Pancreas (tissue), 10 donors: ENCODE results near the gene FOXC2. TPM values are rescaled to one million over a fixed set of nuclear protein-coding genes. Genes with fewer than 3 reads are reported as not detected.

Experiments used
- ATAC-seq, 4 donors: fragments of 200-7000 bp; cut with Tn5 transposase; one replicate each; pipeline versions ENCODE4 v1.8.0 to v1.9.1; 2020; ENCODE audit warnings: mild to moderate bottlenecking in 4 of 4, moderate library complexity in 4 of 4
- DNase-seq, 6 donors: peaks; one replicate each; pipeline ENCODE4 v3.0.0-alpha.2; 2020
- FAIRE-seq: peaks from 2 replicates; lab custom pipeline; 2012; peaks lifted over from hg19 to GRCh38; lab: Jason Lieb, UNC
- H3K27ac ChIP-seq, 4 donors: fragments of 200-600 bp; sonication (generic); 1 replicate in 3 of 4; 2 replicates in 1 of 4; pipeline versions ENCODE4 v1.5.0 to v1.8.0; 2020
- H3K27me3 ChIP-seq, 4 donors: fragments of 200-600 bp; one replicate each; pipeline ENCODE4 v1.8.0; 2021
- H3K36me3 ChIP-seq, 3 donors: fragments of 200-600 bp; sonication (generic) in 1 of 3; one replicate each; pipeline versions ENCODE4 v1.5.0 to v1.8.0; 2020 to 2021
- H3K4me1 ChIP-seq, 3 donors: fragments of 200-600 bp; one replicate each; pipeline ENCODE4 v1.8.0; 2021
- H3K4me3 ChIP-seq, 4 donors: fragments of 200-600 bp; sonication (generic) in 2 of 4; one replicate each; pipeline versions ENCODE4 v1.5.0 to v1.8.0; 2020 to 2021
- H3K9me3 ChIP-seq, 4 donors: fragments of 200-600 bp; one replicate each; pipeline ENCODE4 v1.8.0; 2021
- CTCF ChIP-seq, 4 donors: fragments of 200-600 bp; sonication (generic) in 3 of 4; IDR thresholded peaks; one replicate each; pipeline versions ENCODE4 v1.5.0 to v1.8.0; 2021; ENCODE audit warnings: antibody characterized with exemption in 4 of 4
- WGBS, 2 donors: extraction: QIAGEN DNeasy Blood & Tissue Kit; methylation state at CpG; one replicate each; pipeline ENCODE4 v1.1.7; 2013; 5-methylcytosine and 5-hydroxymethylcytosine counted together
- intact Hi-C, 3 donors: fragments of 100-400 bp; cut with DNase I; formaldehyde crosslinking; loops; one replicate each; pipeline versions ENCODE4 v1.11.1 to v1.14.2; 2022
- polyA plus RNA-seq, 2 donors: library from polyadenylated mRNA; stranded (reverse); fragments of 200-250 nt; gene quantifications; one replicate each; pipeline ENCODE4 v1.2.3, GENCODE V29; 2013
- total RNA-seq, 6 donors: library from RNA; stranded (reverse); fragmentation: NEBNext Ultra II Directional in 4 of 6; extraction: Animal tissue kit (Norgen Biotek cat#: 25700) in 4 of 6; gene quantifications; one replicate each; pipeline versions ENCODE4 v1.2.1 to v1.2.4, GENCODE V29; 2021 to 2023
- donor health status: healthy with polysubstance abuse.
- donor health status: DM: no; HTN: no; CAD: no; lungs with moderate emphysema.
- donor health status: DM: no; HTN: no; CAD: no.
- donor health status: control.
- donor health status: control.
- donor health status: Bipolar disorder and iron deficiency.
- donor health status: DM: yes; HTN: yes; CAD: no.
- donor health status: DM: no; HTN: no; CAD: no.
- donor health status: DM: no; HTN: no; CAD: no.
- donor health status: DM: yes; HTN: yes; CAD: no.

FOXC2 gene
- total and polyA plus RNA-seq, 8 donors: 0.06 to 0.23 (median 0.17) TPM; not detected in 3

GRCh38 chr16:86581458-86581857 is 14.8 kb downstream of the FOXC2 start:
- FAIRE-seq: no peak
- no peak for TF ChIP-seq CTCF (IDR thresholded peaks at IDR 0.05)

DNA sequence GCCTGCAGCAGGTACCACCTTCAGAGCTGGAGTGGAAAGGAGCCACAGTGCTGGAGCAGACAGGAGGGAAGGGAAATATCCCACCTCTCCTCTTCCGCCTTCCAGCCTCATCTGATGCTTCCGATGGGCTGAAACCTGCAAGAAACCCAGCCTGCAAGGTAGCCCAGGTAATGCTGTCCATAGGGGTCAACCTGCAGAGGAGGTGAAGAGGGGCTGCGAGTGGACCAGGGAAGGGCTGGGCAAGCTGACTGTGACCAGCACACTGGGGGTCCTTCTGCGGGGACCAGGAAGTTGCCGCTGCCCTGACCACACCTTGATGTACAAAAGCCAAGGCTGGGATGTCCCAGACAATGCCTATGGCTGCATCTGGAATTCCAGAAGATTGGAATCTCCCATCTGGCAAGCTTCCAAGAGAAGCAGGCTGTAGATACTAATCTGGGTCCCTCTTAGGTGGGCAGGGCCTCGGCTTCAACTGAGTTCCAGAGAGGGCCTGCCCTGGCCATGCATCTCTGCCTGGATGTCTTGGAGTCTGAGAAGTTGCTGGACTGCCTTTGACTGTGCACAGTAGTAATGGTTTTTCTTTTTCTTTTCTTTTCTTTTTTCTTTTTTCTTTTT is 17.5 kb downstream of the FOXC2 start:
- no peak for TF ChIP-seq CTCF (IDR thresholded peaks at IDR 0.05)
- ATAC-seq: no peak
- H3K4me1 ChIP-seq: no peaks in the 10 kb centered on the region
- WGBS, 2 donors: 80 to 85% methylated on average over 6 of the region's 6 CpGs
- DNase-seq: no peak
- no peaks in the 10 kb centered on the region for H3K36me3 ChIP-seq
- peaks cover 0 to 20% (median 0%) of the 10 kb centered on the region in 4 donors for H3K27me3 ChIP-seq
- no peak overlapping the region for H3K4me3 ChIP-seq
- H3K9me3 ChIP-seq: no peaks in the 10 kb centered on the region
- FAIRE-seq: no peak
- no peak overlapping the region for H3K27ac ChIP-seq
- intact Hi-C loops: no loop called here

More at GRCh38 chr16:86581458-86581857, 14.8 kb downstream of the FOXC2 start:
- Histone ChIP-seq H3K27ac (no peak overlapping the region), H3K36me3 (no peaks in the 10 kb centered on the region), H3K4me3 (no peak overlapping the region), H3K4me1 (peaks cover 0 to 5% (median 0%) of the 10 kb centered on the region in 3 donors), H3K9me3 (no peaks in the 10 kb centered on the region), H3K27me3 (peaks cover 0 to 39% (median 8%) of the 10 kb centered on the region in 4 donors)
- no peak for ATAC-seq
- DNase-seq: no peak
- 45 to 50% methylated on average over 4 of the region's 4 CpGs for WGBS, 2 donors
- intact Hi-C loops: no loop called here

- FAIRE-seq: no peak
- TF ChIP-seq CTCF (IDR thresholded peaks at IDR 0.05): no peak
- Histone ChIP-seq H3K4me1 (no peaks in the 10 kb centered on the region), H3K27ac (no peak overlapping the region), H3K9me3 (no peaks in the 10 kb centered on the region), H3K36me3 (no peaks in the 10 kb centered on the region), H3K4me3 (no peak overlapping the region), H3K27me3 (peaks cover 0 to 12% (median 0%) of the 10 kb centered on the region in 4 donors)
- no peak for DNase-seq
- WGBS, 2 donors: 63 to 69% methylated on average over 12 of the region's 12 CpGs
- intact Hi-C loops: no loop called here
- ATAC-seq: peak in 1 of 4 donors; percentile 18
These were observed 18.4 kb downstream of the FOXC2 start for GRCh38 chr16:86584726-86585721.

DNA sequence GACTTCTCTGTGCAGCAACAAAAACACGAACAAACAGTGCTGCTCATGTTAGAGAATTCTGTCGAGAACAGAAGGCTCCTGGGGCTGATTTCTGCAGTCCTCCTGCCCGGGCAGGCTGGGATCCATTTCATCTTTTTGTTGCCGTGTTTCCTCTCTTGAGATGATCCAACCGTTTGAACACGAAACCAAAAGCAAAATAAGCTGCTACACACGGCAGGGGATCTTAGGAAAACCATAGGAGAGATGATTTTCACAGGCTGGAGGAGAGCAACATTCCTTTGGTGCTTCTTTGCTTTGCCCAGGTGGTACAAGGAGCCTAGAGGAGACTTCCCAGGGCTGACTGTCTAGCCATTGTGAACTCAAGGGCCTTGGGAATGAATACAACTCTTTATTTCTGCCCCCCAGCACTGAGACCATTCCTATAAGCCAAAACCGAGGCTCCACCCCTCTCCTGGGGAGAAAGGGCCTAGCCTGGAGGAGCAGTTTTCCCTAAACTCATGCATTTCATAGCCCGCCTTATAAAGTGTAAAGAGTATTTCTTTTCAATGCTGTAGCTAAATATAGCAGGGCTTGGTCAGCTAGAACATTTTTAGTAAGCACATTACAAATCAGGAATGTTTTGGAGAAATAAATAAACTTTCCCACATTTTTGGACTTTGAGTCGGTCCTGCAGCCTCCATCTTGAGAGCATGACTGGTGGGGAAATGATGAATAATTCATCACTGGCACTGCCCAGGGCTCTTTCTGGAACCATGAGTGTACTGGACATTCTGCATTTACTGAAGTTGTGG is 19.4 kb downstream of the FOXC2 start:
- ATAC-seq: no peak
- H3K27ac ChIP-seq: peak overlapping the region in 1 of 4 donors; percentile 1

More for the DNA sequence above, 19.4 kb downstream of the FOXC2 start:
- WGBS, 2 donors: 56 to 68% methylated on average over 10 of the region's 10 CpGs
- intact Hi-C loops: no loop called here
- FAIRE-seq (no peak), DNase-seq (no peak)
- H3K27me3 ChIP-seq: peaks cover 0 to 3% (median 0%) of the 10 kb centered on the region in 4 donors
- no peak for TF ChIP-seq CTCF (IDR thresholded peaks at IDR 0.05)
- no peaks in the 10 kb centered on the region for H3K4me1 ChIP-seq
- no peaks in the 10 kb centered on the region for H3K9me3 ChIP-seq
- H3K36me3 ChIP-seq: no peaks in the 10 kb centered on the region
- no peak overlapping the region for H3K4me3 ChIP-seq
